Measurements from ENCODE around the gene ZNRF1.
"Not testable (repeated sequence)": the region's sequence is repeated elsewhere in the genome, so short reads cannot be mapped to it uniquely, and the experiment has no call there.

ZNRF1 gene

DNA sequence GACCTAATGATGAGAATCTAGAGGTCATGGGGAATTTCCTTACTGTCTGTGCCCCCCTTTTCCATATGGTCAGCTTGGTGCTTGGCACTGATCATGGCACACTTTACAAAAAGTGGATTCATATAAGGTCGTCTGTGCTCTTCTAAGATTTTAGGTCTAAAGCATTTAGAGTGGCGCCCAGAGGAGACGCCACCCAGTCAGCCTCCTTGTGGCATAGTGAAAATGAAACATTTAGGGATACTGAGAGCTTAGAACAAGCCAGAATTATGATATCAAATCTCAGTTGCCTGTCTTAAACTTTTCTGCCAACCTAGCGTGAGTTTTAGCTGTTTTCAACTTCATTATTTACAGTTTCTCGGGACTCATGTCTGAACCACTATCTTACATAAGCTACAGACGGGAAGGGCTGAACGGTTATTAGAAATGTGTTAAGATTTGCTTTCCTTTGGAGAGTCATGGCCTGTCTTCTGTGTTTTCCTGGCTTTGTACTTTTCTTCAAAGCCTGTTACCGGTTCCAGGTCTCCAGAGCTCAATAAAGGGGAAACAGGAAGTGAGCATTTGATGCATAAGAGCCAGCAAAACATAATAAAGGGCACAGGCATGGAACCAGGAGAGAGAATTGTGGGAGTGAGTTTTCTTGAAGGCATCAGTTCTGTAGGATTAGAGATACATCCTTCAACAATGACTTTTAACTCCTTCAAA is 13.7 kb downstream of the ZNRF1 start:
- ATAC-seq (ENCODE audit: low read depth) (no peak), DNase-seq (ENCODE audit: low spot score) (no peak)
- H3K4me3 ChIP-seq (ENCODE audit: severe bottlenecking): no peak overlapping the region
- TF ChIP-seq, protein P1, sequence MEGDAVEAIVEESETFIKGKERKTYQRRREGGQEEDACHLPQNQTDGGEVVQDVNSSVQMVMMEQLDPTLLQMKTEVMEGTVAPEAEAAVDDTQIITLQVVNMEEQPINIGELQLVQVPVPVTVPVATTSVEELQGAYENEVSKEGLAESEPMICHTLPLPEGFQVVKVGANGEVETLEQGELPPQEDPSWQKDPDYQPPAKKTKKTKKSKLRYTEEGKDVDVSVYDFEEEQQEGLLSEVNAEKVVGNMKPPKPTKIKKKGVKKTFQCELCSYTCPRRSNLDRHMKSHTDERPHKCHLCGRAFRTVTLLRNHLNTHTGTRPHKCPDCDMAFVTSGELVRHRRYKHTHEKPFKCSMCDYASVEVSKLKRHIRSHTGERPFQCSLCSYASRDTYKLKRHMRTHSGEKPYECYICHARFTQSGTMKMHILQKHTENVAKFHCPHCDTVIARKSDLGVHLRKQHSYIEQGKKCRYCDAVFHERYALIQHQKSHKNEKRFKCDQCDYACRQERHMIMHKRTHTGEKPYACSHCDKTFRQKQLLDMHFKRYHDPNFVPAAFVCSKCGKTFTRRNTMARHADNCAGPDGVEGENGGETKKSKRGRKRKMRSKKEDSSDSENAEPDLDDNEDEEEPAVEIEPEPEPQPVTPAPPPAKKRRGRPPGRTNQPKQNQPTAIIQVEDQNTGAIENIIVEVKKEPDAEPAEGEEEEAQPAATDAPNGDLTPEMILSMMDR (IDR thresholded peaks at IDR 0.05; ENCODE audit: poor library complexity, severe bottlenecking): no peak
- H3K9me3 ChIP-seq (ENCODE audit: severe bottlenecking): no peaks in the 10 kb centered on the region
- no peaks in the 10 kb centered on the region; the same call in none of the 2 replicates for H3K36me3 ChIP-seq (ENCODE audit: low read depth)
- H3K27me3 ChIP-seq (ENCODE audit: insufficient read depth, poor library complexity, severe bottlenecking): no peaks in the 10 kb centered on the region
- H3K27ac ChIP-seq (ENCODE audit: poor library complexity, severe bottlenecking): peak overlapping the region; percentile 83
- H3K4me1 ChIP-seq (ENCODE audit: insufficient read depth, poor library complexity, severe bottlenecking): peaks cover 39% of the 10 kb centered on the region

DNA sequence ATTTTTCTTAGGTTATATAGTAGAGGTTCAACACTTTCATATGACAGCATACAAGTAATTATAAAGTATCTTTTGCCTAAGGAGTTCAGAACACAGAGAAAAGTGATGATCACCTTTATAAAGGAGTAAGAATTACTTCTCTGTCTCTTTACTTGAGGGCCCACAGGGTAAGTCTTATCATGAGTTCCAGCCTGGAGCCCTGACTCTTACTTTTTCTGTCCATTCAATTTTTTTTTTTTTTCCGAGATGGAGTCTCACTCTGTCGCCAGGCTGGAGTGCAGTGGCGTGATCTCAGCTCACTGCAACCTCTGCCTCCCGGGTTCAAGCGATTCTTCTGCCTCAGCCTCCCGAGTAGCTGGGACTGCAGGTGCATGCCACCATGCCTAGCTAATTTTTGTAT is 14.3 kb downstream of the ZNRF1 start:
- not testable (repeated sequence) for DNase-seq (ENCODE audit: low spot score); ATAC-seq (ENCODE audit: low read depth); H3K4me3 ChIP-seq (ENCODE audit: severe bottlenecking); H3K27me3 ChIP-seq (ENCODE audit: insufficient read depth, poor library complexity, severe bottlenecking); H3K9me3 ChIP-seq (ENCODE audit: severe bottlenecking); H3K36me3 ChIP-seq (ENCODE audit: low read depth)
- Histone ChIP-seq H3K27ac (ENCODE audit: poor library complexity, severe bottlenecking) (peak overlapping the region; percentile 83), H3K4me1 (ENCODE audit: insufficient read depth, poor library complexity, severe bottlenecking) (peaks cover 43% of the 10 kb centered on the region)

DNA sequence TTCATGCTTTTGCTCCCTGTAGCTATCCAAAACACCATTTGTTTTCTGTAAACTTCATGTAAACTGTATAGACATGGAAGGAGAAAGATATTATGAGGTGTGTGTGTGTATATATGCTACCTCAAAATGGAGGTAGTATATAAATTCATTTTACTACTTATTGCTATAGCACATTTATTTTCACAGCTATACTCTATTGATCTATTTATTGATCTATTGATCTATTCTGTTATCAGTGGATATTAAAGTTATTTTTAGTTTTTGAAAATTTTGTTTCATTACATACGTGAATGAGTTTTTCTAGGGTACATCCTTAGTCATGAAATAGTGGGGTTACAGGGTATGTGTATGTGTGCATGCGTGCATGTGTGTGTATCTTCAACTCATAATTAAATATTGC is 15.5 kb downstream of the ZNRF1 start:
- no peaks in the 10 kb centered on the region; the same call in none of the 2 replicates for H3K36me3 ChIP-seq (ENCODE audit: low read depth)
- no peaks in the 10 kb centered on the region for H3K9me3 ChIP-seq (ENCODE audit: severe bottlenecking)
- peaks cover 54% of the 10 kb centered on the region for H3K4me1 ChIP-seq (ENCODE audit: insufficient read depth, poor library complexity, severe bottlenecking)
- TF ChIP-seq, protein P1 (IDR thresholded peaks at IDR 0.05; ENCODE audit: poor library complexity, severe bottlenecking): no peak
- DNase-seq (ENCODE audit: low spot score) (no peak), ATAC-seq (ENCODE audit: low read depth) (no peak)
- H3K4me3 ChIP-seq (ENCODE audit: severe bottlenecking): no peak overlapping the region
- no peak overlapping the region for H3K27ac ChIP-seq (ENCODE audit: poor library complexity, severe bottlenecking)
- H3K27me3 ChIP-seq (ENCODE audit: insufficient read depth, poor library complexity, severe bottlenecking): no peaks in the 10 kb centered on the region

DNA sequence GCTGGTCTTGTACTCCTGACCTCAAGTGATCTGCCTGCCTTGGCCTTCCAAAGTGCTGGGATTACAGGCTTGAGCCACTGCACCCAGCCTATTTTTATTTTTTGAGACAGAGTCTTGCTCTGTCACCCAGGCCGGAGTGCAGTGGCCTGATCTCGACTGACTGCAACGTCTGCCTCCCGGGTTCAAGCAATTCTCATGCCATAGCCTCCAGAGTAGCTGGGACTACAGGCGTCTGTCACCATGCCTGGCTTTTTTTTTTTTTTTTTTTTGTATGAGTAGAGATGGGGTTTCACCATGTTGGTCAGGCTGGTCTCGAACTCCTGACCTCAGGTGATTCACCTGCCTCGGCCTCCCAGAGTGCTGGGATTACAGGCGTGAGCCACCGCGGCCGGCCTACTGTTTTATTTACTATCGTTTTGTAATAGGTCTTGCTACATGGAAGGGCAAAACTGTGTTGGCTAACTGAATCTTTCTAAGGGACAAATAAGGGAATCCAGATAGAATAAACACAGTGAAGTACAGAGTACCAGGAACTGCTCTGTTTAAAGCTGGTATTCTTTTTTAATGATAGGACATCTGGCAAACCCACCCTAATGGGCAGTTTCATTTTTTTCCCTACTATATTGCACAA is 17.7 kb downstream of the ZNRF1 start:
- not testable (repeated sequence) for H3K36me3 ChIP-seq (ENCODE audit: low read depth); H3K27ac ChIP-seq (ENCODE audit: poor library complexity, severe bottlenecking); ATAC-seq (ENCODE audit: low read depth); H3K9me3 ChIP-seq (ENCODE audit: severe bottlenecking); H3K4me3 ChIP-seq (ENCODE audit: severe bottlenecking); H3K27me3 ChIP-seq (ENCODE audit: insufficient read depth, poor library complexity, severe bottlenecking); DNase-seq (ENCODE audit: low spot score)
- peaks cover 45% of the 10 kb centered on the region for H3K4me1 ChIP-seq (ENCODE audit: insufficient read depth, poor library complexity, severe bottlenecking)

DNA sequence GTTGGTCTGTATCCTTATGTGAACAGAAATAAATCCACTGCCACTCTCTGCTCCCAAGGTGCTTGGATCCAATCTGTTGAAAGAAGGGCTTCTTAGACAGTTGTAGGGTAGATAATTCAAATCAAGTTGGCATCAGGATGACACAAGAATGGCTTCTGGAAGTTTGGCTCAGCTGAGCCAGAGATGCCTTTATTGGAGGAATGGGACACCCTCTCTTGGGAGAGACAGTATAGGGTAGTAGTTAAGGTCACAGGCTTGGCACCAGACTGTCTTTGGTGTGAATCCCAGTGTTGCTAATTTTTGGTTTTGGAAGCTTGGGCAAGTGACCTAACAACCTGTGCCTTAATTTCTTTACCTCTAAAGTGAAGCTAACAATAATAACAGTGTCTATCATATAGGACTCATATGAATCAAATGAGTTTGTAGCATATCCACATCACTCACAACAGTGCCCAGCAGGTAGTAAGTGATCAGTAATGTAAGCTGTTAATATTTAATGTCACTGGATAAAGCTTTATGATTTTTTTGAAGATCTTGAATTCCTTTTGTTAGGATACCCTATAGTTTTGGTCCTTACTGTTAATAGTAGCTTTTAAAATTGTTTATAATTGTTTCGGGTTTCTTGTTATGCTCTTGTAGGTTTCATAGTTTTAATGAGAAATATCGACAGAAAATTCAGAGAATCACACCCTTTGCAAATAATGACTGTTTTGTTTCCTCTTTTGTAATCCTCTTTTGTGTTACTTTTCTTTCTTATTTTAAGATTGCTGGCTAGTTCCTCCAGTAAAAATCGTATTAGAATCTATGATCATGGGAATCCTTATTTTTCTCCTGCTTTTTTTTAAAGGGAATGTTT is 19.1 kb downstream of the ZNRF1 start:
- H3K27ac ChIP-seq (ENCODE audit: poor library complexity, severe bottlenecking): no peak overlapping the region
- H3K4me1 ChIP-seq (ENCODE audit: insufficient read depth, poor library complexity, severe bottlenecking): peaks cover 36% of the 10 kb centered on the region
- H3K27me3 ChIP-seq (ENCODE audit: insufficient read depth, poor library complexity, severe bottlenecking): no peaks in the 10 kb centered on the region
- H3K4me3 ChIP-seq (ENCODE audit: severe bottlenecking): no peak overlapping the region
- ATAC-seq (ENCODE audit: low read depth) (no peak), DNase-seq (ENCODE audit: low spot score) (no peak)
- peaks cover 15% of the 10 kb centered on the region for H3K9me3 ChIP-seq (ENCODE audit: severe bottlenecking)
- TF ChIP-seq, protein P1 (IDR thresholded peaks at IDR 0.05; ENCODE audit: poor library complexity, severe bottlenecking): no peak
- peaks cover 6% of the 10 kb centered on the region; the same call in 1 of the 2 replicates for H3K36me3 ChIP-seq (ENCODE audit: low read depth)

All from RWPE2 (cell line).